KMS-11 (cell line): ENCODE measurements around the gene RXRA.

Experiments
- H2AFZ ChIP-seq: fragments of 200-600 bp; sonication (generic); 2 replicates; pipeline ENCODE4 v1.6.1; 2016; ENCODE audit warnings: antibody characterized with exemption, mixed run types, low read depth
- H3K27ac ChIP-seq: fragments of 200-600 bp; sonication (generic); 2 replicates; pipeline ENCODE4 v1.6.1; 2016; ENCODE audit warnings: mild to moderate bottlenecking, mixed run types
- H3K27me3 ChIP-seq: fragments of 200-600 bp; sonication (generic); 2 replicates; pipeline ENCODE4 v1.6.1; 2017; ENCODE audit warnings: mild to moderate bottlenecking, low read depth, mixed run types, moderate library complexity; ENCODE audit not compliant: insufficient read depth
- H3K36me3 ChIP-seq: fragments of 200-600 bp; sonication (generic); 2 replicates; pipeline ENCODE4 v1.6.1; 2017; ENCODE audit warnings: mild to moderate bottlenecking, mixed run types; ENCODE audit not compliant: insufficient read depth
- H3K4me1 ChIP-seq: fragments of 200-600 bp; sonication (generic); 2 replicates; pipeline ENCODE4 v1.6.1; 2016; ENCODE audit warnings: mild to moderate bottlenecking, low read depth, mixed run types; ENCODE audit not compliant: poor library complexity, severe bottlenecking
- H3K4me2 ChIP-seq: fragments of 200-600 bp; sonication (generic); 2 replicates; pipeline ENCODE4 v1.7.0; 2016; ENCODE audit warnings: mild to moderate bottlenecking, mixed run types
- H3K4me3 ChIP-seq: fragments of 200-600 bp; sonication (generic); IDR thresholded peaks from 2 replicates; pipeline ENCODE4 v1.6.1; 2017; ENCODE audit warnings: low read depth, low read length, mixed read lengths; ENCODE audit not compliant: insufficient read depth
- H3K79me2 ChIP-seq: fragments of 200-600 bp; sonication (generic); 2 replicates; pipeline ENCODE4 v1.6.1; 2016; ENCODE audit warnings: low read depth, mixed run types; ENCODE audit not compliant: insufficient read depth
- H3K9ac ChIP-seq: fragments of 200-600 bp; sonication (generic); 2 replicates; pipeline ENCODE4 v1.6.1; 2016; ENCODE audit warnings: mild to moderate bottlenecking, mixed run types
- H4K20me1 ChIP-seq: fragments of 200-600 bp; sonication (generic); 2 replicates; pipeline ENCODE4 v1.6.1; 2016; ENCODE audit warnings: mild to moderate bottlenecking, mixed run types; ENCODE audit not compliant: insufficient read depth
- TF ChIP-seq, protein P1 (sequence below): fragments of 200-600 bp; sonication (generic); conservative IDR thresholded peaks from 2 replicates; pipeline ENCODE4 v1.6.1; 2017; ENCODE audit warnings: low read depth, mild to moderate bottlenecking, antibody characterized with exemption, low read length, moderate library complexity, mixed read lengths

The RXRA gene

DNA sequence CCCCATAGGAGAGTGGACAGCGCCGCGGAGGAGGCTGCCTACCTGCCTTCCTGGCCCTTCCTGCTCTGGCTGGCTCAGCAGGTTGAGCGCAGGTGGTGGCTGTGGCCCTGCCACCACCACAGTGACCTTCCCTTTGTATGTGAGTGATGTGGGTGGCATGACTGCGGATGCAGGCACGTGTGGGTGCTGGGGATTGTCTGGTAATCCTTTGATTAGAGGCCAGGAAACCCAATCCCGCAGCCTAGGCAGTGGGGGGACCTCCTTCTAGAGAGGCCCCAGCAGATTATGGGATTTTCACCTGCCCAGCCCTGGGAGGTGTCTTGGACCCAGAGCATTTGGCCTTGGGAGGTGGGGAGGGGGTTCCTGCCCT lies 16.5 kb downstream of the RXRA start:
- Histone ChIP-seq H3K79me2 (peaks cover 8% of the 10 kb centered on the region; the same call in 1 of the 2 replicates), H3K9ac (no peak overlapping the region), H3K27ac (no peak overlapping the region), H3K4me1 (no peaks in the 10 kb centered on the region), H2AFZ (no peak overlapping the region), H3K4me2 (no peak overlapping the region), H4K20me1 (no peaks in the 10 kb centered on the region), H3K27me3 (no peaks in the 10 kb centered on the region), H3K36me3 (no peaks in the 10 kb centered on the region), H3K4me3 (no peak overlapping the region)
- TF ChIP-seq, protein P1, sequence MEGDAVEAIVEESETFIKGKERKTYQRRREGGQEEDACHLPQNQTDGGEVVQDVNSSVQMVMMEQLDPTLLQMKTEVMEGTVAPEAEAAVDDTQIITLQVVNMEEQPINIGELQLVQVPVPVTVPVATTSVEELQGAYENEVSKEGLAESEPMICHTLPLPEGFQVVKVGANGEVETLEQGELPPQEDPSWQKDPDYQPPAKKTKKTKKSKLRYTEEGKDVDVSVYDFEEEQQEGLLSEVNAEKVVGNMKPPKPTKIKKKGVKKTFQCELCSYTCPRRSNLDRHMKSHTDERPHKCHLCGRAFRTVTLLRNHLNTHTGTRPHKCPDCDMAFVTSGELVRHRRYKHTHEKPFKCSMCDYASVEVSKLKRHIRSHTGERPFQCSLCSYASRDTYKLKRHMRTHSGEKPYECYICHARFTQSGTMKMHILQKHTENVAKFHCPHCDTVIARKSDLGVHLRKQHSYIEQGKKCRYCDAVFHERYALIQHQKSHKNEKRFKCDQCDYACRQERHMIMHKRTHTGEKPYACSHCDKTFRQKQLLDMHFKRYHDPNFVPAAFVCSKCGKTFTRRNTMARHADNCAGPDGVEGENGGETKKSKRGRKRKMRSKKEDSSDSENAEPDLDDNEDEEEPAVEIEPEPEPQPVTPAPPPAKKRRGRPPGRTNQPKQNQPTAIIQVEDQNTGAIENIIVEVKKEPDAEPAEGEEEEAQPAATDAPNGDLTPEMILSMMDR: no peak

DNA sequence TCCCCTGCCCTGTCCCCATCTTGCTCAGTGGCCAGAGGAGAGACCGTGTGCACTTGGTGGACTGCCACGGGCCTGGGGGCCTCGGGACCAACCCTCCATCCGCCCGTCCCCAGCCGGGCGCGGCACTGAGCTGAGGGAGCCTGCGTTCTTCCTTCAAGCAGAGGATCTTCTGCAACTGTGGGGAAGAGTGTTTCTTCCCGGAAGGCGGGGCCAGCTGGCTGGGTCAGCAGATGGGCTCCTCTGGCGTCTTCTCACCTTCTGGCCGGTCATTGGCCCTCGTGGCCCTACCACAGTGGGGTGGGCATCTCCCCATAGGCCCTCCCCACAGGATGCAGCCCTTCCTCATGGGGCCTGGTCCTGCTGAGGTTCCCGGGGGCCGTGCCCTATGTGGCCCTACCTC lies 17.4 kb downstream of the RXRA start:
- Histone ChIP-seq H3K4me1 (no peaks in the 10 kb centered on the region), H2AFZ (no peak overlapping the region), H3K9ac (no peak overlapping the region), H4K20me1 (no peaks in the 10 kb centered on the region), H3K4me2 (no peak overlapping the region), H3K27ac (no peak overlapping the region), H3K36me3 (no peaks in the 10 kb centered on the region), H3K4me3 (no peak overlapping the region), H3K27me3 (no peaks in the 10 kb centered on the region), H3K79me2 (peaks cover 8% of the 10 kb centered on the region; the same call in 1 of the 2 replicates)
- TF ChIP-seq, protein P1: no peak

DNA sequence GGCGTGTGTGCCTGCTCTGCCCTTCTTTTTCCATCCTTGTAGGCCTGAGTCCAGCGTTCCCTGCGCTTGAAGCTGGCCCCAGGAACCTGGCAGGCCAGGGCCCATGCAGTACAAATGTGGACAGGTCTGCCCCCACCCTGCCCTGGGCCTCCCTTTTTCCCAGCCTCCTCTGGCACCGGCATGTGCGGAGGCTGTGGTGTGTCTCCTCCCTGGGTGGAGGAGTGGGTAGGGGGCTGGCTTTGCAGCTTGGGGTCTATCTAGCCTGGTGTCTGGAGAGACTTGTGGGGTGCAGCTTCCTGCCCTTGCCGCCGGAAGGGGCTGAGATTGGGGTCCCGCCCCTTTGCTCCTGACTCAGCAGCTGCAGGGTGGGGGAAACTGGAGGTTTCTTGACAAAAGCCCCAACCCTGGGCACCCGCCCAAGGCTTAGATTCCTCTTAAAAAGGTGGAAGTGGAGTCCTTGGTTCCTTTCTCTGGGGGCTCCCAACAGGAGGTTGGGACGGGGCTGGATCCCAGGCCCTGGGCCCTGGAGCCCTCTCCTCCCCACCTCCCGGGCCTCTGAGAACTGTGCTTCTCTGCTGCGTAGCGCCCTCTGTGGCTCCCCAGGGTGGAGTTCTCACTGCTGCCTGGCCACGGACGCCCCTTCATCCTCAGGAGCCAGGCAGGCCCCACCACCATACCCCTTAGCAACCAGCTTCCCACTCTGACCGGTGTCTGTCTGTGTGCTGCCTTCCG lies 18.0 kb downstream of the RXRA start:
- Histone ChIP-seq H3K4me3 (no peak overlapping the region), H3K4me2 (no peak overlapping the region), H3K79me2 (peaks cover 8% of the 10 kb centered on the region; the same call in 1 of the 2 replicates), H3K27ac (no peak overlapping the region), H3K9ac (no peak overlapping the region), H3K4me1 (no peaks in the 10 kb centered on the region), H4K20me1 (no peaks in the 10 kb centered on the region), H3K36me3 (no peaks in the 10 kb centered on the region), H3K27me3 (no peaks in the 10 kb centered on the region), H2AFZ (no peak overlapping the region)
- TF ChIP-seq, protein P1: no peak

DNA sequence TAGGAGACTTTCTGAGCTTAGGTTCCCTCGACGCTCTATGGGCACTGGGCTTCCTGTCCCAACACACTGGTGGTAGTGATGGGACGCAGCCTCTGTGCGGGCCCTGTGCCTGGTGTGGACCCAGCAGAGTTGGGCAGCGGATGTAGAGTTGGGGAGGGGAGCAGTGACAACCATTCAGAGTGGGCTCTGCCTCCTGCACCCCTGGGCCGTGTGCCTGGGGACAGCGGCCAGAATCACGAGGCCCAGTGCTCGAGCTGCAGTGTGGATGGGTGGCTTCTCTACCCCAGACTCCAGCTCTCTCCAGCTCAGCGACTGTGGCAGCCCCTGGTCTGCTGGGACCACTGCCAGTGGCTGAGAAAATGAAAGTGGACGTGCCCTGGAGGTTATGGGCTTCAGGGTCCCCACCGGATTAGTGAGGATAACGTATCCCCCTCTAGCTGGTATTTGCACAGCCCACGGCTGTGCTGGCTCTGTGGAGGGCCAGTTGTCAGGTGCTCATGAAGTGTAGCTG lies 18.6 kb downstream of the RXRA start:
- Histone ChIP-seq H3K27ac (no peak overlapping the region), H3K4me3 (no peak overlapping the region), H3K4me1 (no peaks in the 10 kb centered on the region), H4K20me1 (no peaks in the 10 kb centered on the region), H3K79me2 (peaks cover 8% of the 10 kb centered on the region; the same call in 1 of the 2 replicates), H3K9ac (no peak overlapping the region), H3K4me2 (no peak overlapping the region), H3K27me3 (no peaks in the 10 kb centered on the region), H2AFZ (no peak overlapping the region), H3K36me3 (no peaks in the 10 kb centered on the region)
- TF ChIP-seq, protein P1: no peak
